KMS-11 (cell line): Measurements from ENCODE around the gene ANO6.

ENCODE experiments used
- H2AFZ ChIP-seq: fragments of 200-600 bp; sonication (generic); 2 replicates; pipeline ENCODE4 v1.6.1; 2016; ENCODE audit warnings: antibody characterized with exemption, mixed run types, low read depth
- H3K27ac ChIP-seq: fragments of 200-600 bp; sonication (generic); 2 replicates; pipeline ENCODE4 v1.6.1; 2016; ENCODE audit warnings: mild to moderate bottlenecking, mixed run types
- H3K27me3 ChIP-seq: fragments of 200-600 bp; sonication (generic); 2 replicates; pipeline ENCODE4 v1.6.1; 2017; ENCODE audit warnings: mild to moderate bottlenecking, low read depth, mixed run types, moderate library complexity; ENCODE audit not compliant: insufficient read depth
- H3K36me3 ChIP-seq: fragments of 200-600 bp; sonication (generic); 2 replicates; pipeline ENCODE4 v1.6.1; 2017; ENCODE audit warnings: mild to moderate bottlenecking, mixed run types; ENCODE audit not compliant: insufficient read depth
- H3K4me1 ChIP-seq: fragments of 200-600 bp; sonication (generic); 2 replicates; pipeline ENCODE4 v1.6.1; 2016; ENCODE audit warnings: mild to moderate bottlenecking, low read depth, mixed run types; ENCODE audit not compliant: poor library complexity, severe bottlenecking
- H3K4me2 ChIP-seq: fragments of 200-600 bp; sonication (generic); 2 replicates; pipeline ENCODE4 v1.7.0; 2016; ENCODE audit warnings: mild to moderate bottlenecking, mixed run types
- H3K4me3 ChIP-seq: fragments of 200-600 bp; sonication (generic); IDR thresholded peaks from 2 replicates; pipeline ENCODE4 v1.6.1; 2017; ENCODE audit warnings: low read depth, low read length, mixed read lengths; ENCODE audit not compliant: insufficient read depth
- H3K79me2 ChIP-seq: fragments of 200-600 bp; sonication (generic); 2 replicates; pipeline ENCODE4 v1.6.1; 2016; ENCODE audit warnings: low read depth, mixed run types; ENCODE audit not compliant: insufficient read depth
- H3K9ac ChIP-seq: fragments of 200-600 bp; sonication (generic); 2 replicates; pipeline ENCODE4 v1.6.1; 2016; ENCODE audit warnings: mild to moderate bottlenecking, mixed run types
- H4K20me1 ChIP-seq: fragments of 200-600 bp; sonication (generic); 2 replicates; pipeline ENCODE4 v1.6.1; 2016; ENCODE audit warnings: mild to moderate bottlenecking, mixed run types; ENCODE audit not compliant: insufficient read depth
- TF ChIP-seq, protein P1 (sequence below): fragments of 200-600 bp; sonication (generic); conservative IDR thresholded peaks from 2 replicates; pipeline ENCODE4 v1.6.1; 2017; ENCODE audit warnings: low read depth, mild to moderate bottlenecking, antibody characterized with exemption, low read length, moderate library complexity, mixed read lengths

ANO6 gene

DNA sequence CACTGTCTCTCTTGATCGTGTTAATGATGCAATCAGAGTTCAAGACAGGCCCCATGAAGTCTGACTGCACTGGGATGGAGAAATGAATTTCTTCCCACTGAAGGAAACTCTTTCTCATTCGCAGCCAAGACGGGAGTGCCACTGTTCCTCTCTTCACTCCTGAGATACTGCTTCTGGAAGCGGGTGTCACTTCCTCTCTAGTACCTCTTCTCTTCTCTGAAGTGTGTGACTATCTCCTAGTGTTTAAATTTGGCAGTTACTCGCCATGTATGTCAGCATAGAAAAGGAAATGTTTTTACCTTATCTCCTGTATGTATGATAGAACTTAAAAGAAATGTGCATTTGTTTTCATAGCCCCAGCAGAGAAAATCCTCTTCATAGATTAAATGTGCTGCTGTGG, 215.2 kb downstream of the ANO6 start:
- no peaks in the 10 kb centered on the region for H3K79me2 ChIP-seq
- no peaks in the 10 kb centered on the region for H3K4me1 ChIP-seq
- H3K36me3 ChIP-seq, result no peaks in the 10 kb centered on the region
- no peak overlapping the region for H3K27ac ChIP-seq
- H3K4me3 ChIP-seq, result no peak overlapping the region
- H3K9ac ChIP-seq, result no peak overlapping the region
- H2AFZ ChIP-seq, result no peak overlapping the region
- TF ChIP-seq, protein P1, sequence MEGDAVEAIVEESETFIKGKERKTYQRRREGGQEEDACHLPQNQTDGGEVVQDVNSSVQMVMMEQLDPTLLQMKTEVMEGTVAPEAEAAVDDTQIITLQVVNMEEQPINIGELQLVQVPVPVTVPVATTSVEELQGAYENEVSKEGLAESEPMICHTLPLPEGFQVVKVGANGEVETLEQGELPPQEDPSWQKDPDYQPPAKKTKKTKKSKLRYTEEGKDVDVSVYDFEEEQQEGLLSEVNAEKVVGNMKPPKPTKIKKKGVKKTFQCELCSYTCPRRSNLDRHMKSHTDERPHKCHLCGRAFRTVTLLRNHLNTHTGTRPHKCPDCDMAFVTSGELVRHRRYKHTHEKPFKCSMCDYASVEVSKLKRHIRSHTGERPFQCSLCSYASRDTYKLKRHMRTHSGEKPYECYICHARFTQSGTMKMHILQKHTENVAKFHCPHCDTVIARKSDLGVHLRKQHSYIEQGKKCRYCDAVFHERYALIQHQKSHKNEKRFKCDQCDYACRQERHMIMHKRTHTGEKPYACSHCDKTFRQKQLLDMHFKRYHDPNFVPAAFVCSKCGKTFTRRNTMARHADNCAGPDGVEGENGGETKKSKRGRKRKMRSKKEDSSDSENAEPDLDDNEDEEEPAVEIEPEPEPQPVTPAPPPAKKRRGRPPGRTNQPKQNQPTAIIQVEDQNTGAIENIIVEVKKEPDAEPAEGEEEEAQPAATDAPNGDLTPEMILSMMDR, result no peak
- no peaks in the 10 kb centered on the region for H4K20me1 ChIP-seq
- no peaks in the 10 kb centered on the region for H3K27me3 ChIP-seq
- no peak overlapping the region for H3K4me2 ChIP-seq

DNA sequence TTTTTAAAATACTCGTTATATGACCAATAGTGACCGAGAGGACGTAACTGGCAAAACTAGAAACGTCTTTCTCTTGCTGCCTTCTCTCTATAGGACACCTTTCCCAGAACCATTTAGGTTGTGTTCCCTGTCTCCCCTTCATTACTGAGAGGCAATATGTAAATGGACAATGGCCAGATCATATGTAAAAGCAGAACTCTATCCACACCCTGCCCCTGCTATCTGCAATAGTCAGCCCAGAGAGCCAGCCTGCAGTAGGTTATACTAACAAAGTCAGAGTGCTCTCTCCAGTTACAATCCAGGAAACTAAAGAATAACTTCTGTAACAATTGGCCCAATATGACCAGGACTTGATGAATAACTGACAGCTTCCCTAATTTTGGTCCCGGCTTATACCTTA, 216.8 kb downstream of the ANO6 start:
- TF ChIP-seq, protein P1, result no peak
- Histone ChIP-seq H3K4me2 (no peak overlapping the region), H3K9ac (no peak overlapping the region), H3K4me3 (no peak overlapping the region), H4K20me1 (no peaks in the 10 kb centered on the region), H2AFZ (no peak overlapping the region), H3K4me1 (no peaks in the 10 kb centered on the region), H3K79me2 (no peaks in the 10 kb centered on the region), H3K27ac (no peak overlapping the region), H3K27me3 (no peaks in the 10 kb centered on the region), H3K36me3 (no peaks in the 10 kb centered on the region)

DNA sequence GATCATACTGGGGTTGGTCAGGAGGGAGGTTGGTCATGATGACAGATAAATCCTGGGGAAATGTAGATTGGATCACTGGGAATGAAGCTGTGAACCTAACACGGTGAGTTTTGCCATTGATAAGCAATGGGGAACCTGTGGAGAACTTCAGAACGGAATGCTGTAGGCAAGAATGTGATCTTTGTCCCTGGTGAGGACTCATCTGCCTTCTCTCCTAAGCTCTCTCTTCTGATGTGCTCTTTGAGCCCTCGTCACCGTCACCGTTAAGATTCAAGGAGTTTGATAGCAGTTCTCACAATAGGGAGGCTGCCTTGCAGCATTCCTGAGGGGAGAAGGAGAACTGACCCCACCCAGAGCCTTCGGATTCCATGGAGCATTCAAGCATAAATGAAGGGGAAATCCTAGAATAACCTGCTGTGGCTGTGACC, 217.6 kb downstream of the ANO6 start:
- H3K36me3 ChIP-seq, result no peaks in the 10 kb centered on the region
- no peaks in the 10 kb centered on the region for H3K4me1 ChIP-seq
- H3K27me3 ChIP-seq, result no peaks in the 10 kb centered on the region
- H3K27ac ChIP-seq, result no peak overlapping the region
- no peak overlapping the region for H2AFZ ChIP-seq
- no peaks in the 10 kb centered on the region for H3K79me2 ChIP-seq
- TF ChIP-seq, protein P1, result no peak
- no peak overlapping the region for H3K4me2 ChIP-seq
- no peak overlapping the region for H3K4me3 ChIP-seq
- no peaks in the 10 kb centered on the region for H4K20me1 ChIP-seq
- no peak overlapping the region for H3K9ac ChIP-seq

DNA sequence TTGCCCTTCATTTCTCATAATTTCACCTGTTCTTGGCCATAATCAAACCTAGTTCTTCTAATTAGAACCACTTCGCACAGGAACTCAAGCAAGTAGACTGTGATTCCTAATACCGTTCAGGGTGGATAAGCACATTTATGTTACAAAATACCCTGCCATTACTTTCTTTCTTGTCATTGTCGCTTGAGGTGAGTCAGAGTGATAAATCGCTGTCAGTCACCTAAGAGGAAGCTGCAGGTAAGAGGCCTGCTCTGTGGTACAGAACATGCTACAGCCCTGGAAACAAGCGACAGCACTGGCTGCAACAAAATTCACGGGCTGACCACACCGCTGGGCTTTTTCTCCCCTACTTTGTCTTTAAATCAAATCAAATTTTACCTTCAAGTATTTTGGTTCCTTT, 218.2 kb downstream of the ANO6 start:
- H3K79me2 ChIP-seq, result no peaks in the 10 kb centered on the region
- H3K4me3 ChIP-seq, result no peak overlapping the region
- no peaks in the 10 kb centered on the region for H3K36me3 ChIP-seq
- no peak overlapping the region for H3K9ac ChIP-seq
- H3K27me3 ChIP-seq, result no peaks in the 10 kb centered on the region
- H4K20me1 ChIP-seq, result no peaks in the 10 kb centered on the region
- H2AFZ ChIP-seq, result no peak overlapping the region
- no peaks in the 10 kb centered on the region for H3K4me1 ChIP-seq
- no peak overlapping the region for H3K4me2 ChIP-seq
- TF ChIP-seq, protein P1, result no peak
- no peak overlapping the region for H3K27ac ChIP-seq
